Skeletal muscle satellite cell (primary cell): ENCODE results near the gene PLPP3.

Source experiments
- H3K27me3 ChIP-seq: 2 replicates; pipeline ENCODE4 v1.7.0; 2013; ENCODE audit warnings: low read length; ENCODE audit not compliant: control insufficient read depth, insufficient read depth
- H3K36me3 ChIP-seq: 2 replicates; pipeline ENCODE4 v1.7.0; 2013; ENCODE audit warnings: mild to moderate bottlenecking, control low read depth, low read length; ENCODE audit not compliant: insufficient read depth
- H3K4me1 ChIP-seq: 2 replicates; pipeline ENCODE4 v1.7.0; 2013; ENCODE audit warnings: low read length; ENCODE audit not compliant: control insufficient read depth, insufficient read depth
- H3K4me2 ChIP-seq: 2 replicates; pipeline ENCODE4 v1.7.0; 2013; ENCODE audit warnings: mild to moderate bottlenecking, low read length
- H3K4me3 ChIP-seq: 2 replicates; pipeline ENCODE4 v1.7.0; 2013; ENCODE audit warnings: low read length
- H3K9ac ChIP-seq: 2 replicates; pipeline ENCODE4 v1.7.0; 2013; ENCODE audit warnings: mild to moderate bottlenecking, low read depth, low read length, moderate library complexity
- H3K9me3 ChIP-seq: replicated peaks from 2 replicates; pipeline ENCODE4 v1.7.0; 2013; ENCODE audit warnings: mild to moderate bottlenecking, control low read depth, low read length

The PLPP3 gene

DNA sequence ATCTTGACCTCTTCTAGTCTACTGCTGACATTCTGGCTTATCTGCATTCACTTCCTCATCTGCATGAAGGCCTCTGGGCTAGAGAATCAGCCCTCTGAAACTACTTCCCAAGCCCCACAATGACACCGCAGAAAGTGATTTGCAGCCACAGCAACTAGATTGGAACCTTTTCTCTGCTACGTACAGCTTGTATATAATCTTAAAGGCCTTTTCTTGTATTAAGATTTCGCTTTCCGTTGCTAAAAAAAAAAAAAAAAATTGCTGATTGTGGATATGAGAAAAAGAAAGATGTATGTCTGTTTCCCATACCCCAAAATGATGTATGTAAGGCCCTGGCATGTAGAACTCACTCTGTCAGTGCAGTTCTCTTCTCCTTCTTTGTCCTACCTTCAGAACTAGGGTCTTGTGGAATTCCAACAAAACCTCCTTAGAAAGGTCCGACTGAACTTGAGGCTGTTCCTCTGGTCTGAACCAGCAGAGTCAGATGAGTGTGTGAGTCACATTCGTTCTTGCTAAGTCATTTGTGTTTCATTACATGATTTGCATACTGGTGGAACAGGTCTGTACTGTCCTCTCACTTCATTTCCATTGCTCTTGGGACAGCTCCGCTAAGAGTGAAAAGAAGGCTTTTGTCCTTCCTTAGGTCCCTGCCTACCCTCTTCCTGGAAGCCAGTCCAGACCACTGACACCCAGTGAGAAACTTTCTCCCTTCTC lies 62.7 kb downstream of the PLPP3 start:
- no peak overlapping the region for H3K9ac ChIP-seq

DNA sequence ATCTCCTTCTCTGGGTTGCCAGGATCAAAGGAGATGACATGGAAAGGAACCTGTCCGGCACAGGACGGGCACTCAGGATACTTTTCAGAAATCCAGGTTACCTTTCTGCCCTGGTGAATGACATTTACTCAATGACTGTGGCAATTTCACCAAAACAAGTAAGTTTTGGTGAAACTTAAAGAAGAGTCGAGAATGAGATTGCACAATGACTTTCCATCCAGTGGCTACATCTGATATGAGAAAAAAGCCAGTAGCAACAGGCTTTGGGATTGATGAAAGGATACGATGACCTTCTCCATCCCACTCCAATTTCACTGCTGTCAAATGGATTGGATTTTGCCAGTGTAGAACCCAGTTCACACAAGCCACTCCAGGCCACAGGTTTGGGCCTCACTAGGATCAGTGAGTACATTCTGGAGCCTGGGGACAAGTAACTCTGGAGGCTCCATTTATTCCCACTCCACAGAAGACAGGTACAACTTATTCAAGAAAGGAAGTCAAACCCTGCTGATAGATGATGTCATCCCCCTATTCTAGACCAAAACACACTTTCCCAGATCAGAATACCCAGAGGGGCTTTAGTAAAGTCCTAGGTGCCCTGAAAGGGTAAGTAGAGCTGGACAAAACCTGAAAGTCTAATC lies 63.3 kb downstream of the PLPP3 start:
- H3K4me2 ChIP-seq, result no peak overlapping the region
- no peaks in the 10 kb centered on the region for H3K27me3 ChIP-seq
- no peaks in the 10 kb centered on the region for H3K9me3 ChIP-seq
- H3K4me3 ChIP-seq, result no peak overlapping the region
- H3K9ac ChIP-seq, result no peak overlapping the region
- H3K4me1 ChIP-seq, result peaks cover 19% of the 10 kb centered on the region
- H3K36me3 ChIP-seq, result peaks cover 85% of the 10 kb centered on the region

More for the DNA sequence above, 62.7 kb downstream of the PLPP3 start:
- Histone ChIP-seq H3K4me1 (peaks cover 19% of the 10 kb centered on the region), H3K36me3 (peaks cover 85% of the 10 kb centered on the region), H3K4me2 (no peak overlapping the region), H3K4me3 (no peak overlapping the region), H3K9me3 (no peaks in the 10 kb centered on the region), H3K27me3 (no peaks in the 10 kb centered on the region)

- no peaks in the 10 kb centered on the region for H3K9me3 ChIP-seq
- no peak overlapping the region for H3K4me3 ChIP-seq
- H3K4me1 ChIP-seq, result peaks cover 20% of the 10 kb centered on the region
- H3K4me2 ChIP-seq, result no peak overlapping the region
- peaks cover 90% of the 10 kb centered on the region for H3K36me3 ChIP-seq
- H3K9ac ChIP-seq, result no peak overlapping the region
- no peaks in the 10 kb centered on the region for H3K27me3 ChIP-seq
These were observed 66.5 kb downstream of the PLPP3 start for GRCh38 chr1:56512724-56513494.

DNA sequence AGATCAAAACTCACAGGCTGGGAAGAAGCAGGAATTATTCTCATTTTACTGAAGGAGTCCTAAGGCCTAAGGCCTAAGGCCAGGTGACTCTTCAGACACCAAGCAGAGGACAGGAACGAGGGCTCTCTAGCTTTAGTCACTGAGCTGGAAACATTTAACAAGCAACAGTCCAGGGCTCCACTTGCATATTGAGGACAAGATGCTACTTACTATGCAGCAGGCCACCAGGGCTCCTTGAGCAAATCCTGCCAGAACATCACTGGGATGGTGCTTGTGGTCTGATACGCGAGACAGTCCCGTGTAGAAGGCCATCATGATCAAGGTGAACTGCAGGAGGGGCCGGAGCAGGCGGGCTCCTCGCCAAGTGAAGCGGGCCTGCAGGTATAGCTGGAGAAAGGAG lies 67.6 kb downstream of the PLPP3 start:
- no peak overlapping the region for H3K4me2 ChIP-seq
- H3K4me1 ChIP-seq, result peaks cover 12% of the 10 kb centered on the region
- H3K4me3 ChIP-seq, result no peak overlapping the region
- H3K36me3 ChIP-seq, result peaks cover 90% of the 10 kb centered on the region
- H3K27me3 ChIP-seq, result no peaks in the 10 kb centered on the region
- H3K9me3 ChIP-seq, result no peaks in the 10 kb centered on the region
- no peak overlapping the region for H3K9ac ChIP-seq

GRCh38 chr1:56511364-56511763 lies 68.0 kb downstream of the PLPP3 start:
- Histone ChIP-seq H3K4me2 (no peak overlapping the region), H3K9me3 (no peaks in the 10 kb centered on the region), H3K9ac (no peak overlapping the region), H3K36me3 (peaks cover 90% of the 10 kb centered on the region), H3K27me3 (no peaks in the 10 kb centered on the region), H3K4me1 (peaks cover 8% of the 10 kb centered on the region), H3K4me3 (no peak overlapping the region)

DNA sequence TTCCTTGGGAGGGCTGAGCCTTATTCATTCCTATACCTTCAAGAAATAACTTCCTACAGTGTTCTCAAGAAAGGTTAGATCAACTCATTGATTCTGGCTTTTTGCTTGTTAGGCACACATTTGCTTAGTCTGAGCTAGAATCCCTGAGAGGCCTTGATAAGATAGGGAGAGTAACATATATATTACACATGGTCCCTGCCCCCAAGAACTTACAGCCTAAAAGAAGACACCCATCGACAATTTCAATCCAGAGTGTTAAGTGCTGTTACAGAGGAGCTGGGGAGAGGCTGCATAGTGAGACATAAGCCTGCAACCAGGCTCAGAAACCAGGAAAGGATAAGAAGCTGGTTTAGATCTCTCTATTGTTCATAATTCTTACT lies 68.7 kb downstream of the PLPP3 start:
- Histone ChIP-seq H3K9ac (no peak overlapping the region), H3K36me3 (peaks cover 93% of the 10 kb centered on the region), H3K4me3 (no peak overlapping the region), H3K9me3 (no peaks in the 10 kb centered on the region), H3K4me1 (peaks cover 7% of the 10 kb centered on the region), H3K4me2 (no peak overlapping the region), H3K27me3 (no peaks in the 10 kb centered on the region)

GRCh38 chr1:56509713-56510641 lies 69.4 kb downstream of the PLPP3 start:
- Histone ChIP-seq H3K9ac (no peak overlapping the region), H3K4me3 (no peak overlapping the region), H3K4me1 (peaks cover 7% of the 10 kb centered on the region), H3K27me3 (no peaks in the 10 kb centered on the region), H3K4me2 (no peak overlapping the region), H3K9me3 (no peaks in the 10 kb centered on the region), H3K36me3 (peaks cover 95% of the 10 kb centered on the region)

DNA sequence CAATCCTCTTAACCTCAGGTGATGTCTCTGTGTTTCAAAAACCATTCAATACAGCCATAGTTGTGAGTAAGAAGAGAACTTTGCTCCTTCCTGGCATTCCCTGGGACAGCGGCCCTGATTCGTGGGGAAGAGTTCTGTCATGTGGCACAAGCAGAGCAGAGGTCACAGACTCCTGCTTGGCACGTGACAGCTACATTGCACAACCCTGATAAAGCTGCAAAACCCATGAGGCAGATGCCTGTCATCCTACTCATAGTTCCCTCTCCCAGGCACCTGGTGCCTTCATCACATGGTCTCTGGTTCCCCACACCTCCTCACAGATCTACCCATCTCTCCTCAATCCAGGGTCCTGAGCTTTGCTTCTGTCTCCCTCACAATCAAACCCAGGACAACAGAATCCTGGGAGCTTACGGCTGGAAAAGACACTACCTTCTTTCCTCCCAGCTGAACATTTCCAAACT lies 70.8 kb downstream of the PLPP3 start:
- Histone ChIP-seq H3K4me3 (no peak overlapping the region), H3K9ac (no peak overlapping the region), H3K27me3 (no peaks in the 10 kb centered on the region), H3K36me3 (peaks cover 100% of the 10 kb centered on the region), H3K4me1 (peaks cover 7% of the 10 kb centered on the region), H3K4me2 (no peak overlapping the region), H3K9me3 (no peaks in the 10 kb centered on the region)

GRCh38 chr1:56507925-56508522 lies 71.3 kb downstream of the PLPP3 start:
- H3K9ac ChIP-seq, result no peak overlapping the region
- no peaks in the 10 kb centered on the region for H3K27me3 ChIP-seq
- peaks cover 9% of the 10 kb centered on the region for H3K4me1 ChIP-seq
- H3K9me3 ChIP-seq, result no peaks in the 10 kb centered on the region
- H3K4me3 ChIP-seq, result no peak overlapping the region
- H3K4me2 ChIP-seq, result no peak overlapping the region
- H3K36me3 ChIP-seq, result peaks cover 100% of the 10 kb centered on the region

DNA sequence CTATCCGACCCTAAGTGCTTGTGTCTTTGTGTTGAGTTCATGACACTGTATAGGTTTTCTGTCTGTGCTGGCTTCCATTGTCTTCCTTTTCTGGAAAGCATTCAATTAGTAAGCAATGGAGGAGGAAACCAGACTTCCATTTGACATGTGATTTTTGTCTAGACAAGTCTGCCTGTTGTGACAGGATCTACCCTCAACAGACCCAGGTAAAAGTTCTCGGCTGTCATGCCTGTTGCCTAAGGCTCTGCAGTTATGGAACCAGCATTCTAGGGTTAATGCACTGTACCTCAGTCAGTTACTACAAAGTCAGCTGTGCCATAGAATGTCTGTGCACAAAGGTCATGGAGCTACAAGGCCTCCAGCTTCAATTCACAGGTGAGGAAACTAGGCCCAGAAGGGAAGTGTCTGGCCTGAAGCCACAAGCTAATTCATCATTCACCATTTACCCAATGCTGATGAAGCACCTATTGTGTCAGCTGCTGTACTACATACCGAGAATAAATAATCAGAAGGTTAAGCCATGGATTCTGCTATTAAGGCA lies 72.3 kb downstream of the PLPP3 start:
- Histone ChIP-seq H3K36me3 (peaks cover 100% of the 10 kb centered on the region), H3K4me2 (no peak overlapping the region), H3K4me3 (no peak overlapping the region), H3K4me1 (peaks cover 19% of the 10 kb centered on the region), H3K27me3 (no peaks in the 10 kb centered on the region), H3K9ac (no peak overlapping the region), H3K9me3 (no peaks in the 10 kb centered on the region)
